ES-I3 (cell line): ENCODE measurements around the gene SGMS1.
"Not testable (repeated sequence)": the region's sequence is repeated elsewhere in the genome, so short reads cannot be mapped to it uniquely, and the experiment has no call there.

Experiments used
- H3K36me3 ChIP-seq: 2 replicates; pipeline ENCODE4 v1.6.1; 2013; ENCODE audit warnings: mild to moderate bottlenecking, low read length, control low read depth, moderate library complexity; ENCODE audit not compliant: insufficient read depth
- H3K4me1 ChIP-seq: 2 replicates; pipeline ENCODE4 v1.6.1; 2013; ENCODE audit warnings: mild to moderate bottlenecking, control low read depth, low read length; ENCODE audit not compliant: insufficient read depth
- H3K9ac ChIP-seq: 2 replicates; pipeline ENCODE4 v1.6.1; 2013; ENCODE audit warnings: low read depth, mild to moderate bottlenecking, low read length, moderate library complexity
- H3K9me3 ChIP-seq: 2 replicates; pipeline ENCODE4 v1.6.1; 2013; ENCODE audit warnings: mild to moderate bottlenecking, low read length, moderate library complexity; ENCODE audit not compliant: control insufficient read depth, insufficient read depth

The SGMS1 gene

DNA sequence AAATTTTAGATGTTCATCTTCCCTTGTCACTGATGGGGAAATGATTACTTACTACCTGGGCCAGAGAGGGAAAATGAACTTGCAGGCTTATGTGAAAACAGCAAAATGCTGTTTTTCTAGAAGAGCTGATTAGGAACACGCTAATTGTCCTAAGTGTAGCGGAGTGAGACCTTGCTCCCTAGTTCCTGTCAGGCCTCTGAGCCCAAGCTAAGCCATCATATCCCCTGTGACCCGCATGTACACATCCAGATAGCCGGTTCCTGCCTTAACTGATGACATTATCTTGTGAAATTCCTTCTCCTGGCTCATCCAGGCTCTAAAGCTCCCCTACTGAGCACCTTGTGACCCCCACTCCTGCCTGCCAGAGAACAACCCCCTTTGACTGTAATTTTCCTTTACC is 120.6 kb downstream of the SGMS1 start:
- not testable (repeated sequence) for H3K9ac ChIP-seq, H3K36me3 ChIP-seq, H3K9me3 ChIP-seq, H3K4me1 ChIP-seq

GRCh38 chr10:50501924-50502452 is 121.8 kb downstream of the SGMS1 start:
- no peak overlapping the region for H3K9ac ChIP-seq
- no peaks in the 10 kb centered on the region for H3K9me3 ChIP-seq
- H3K4me1 ChIP-seq, result peaks cover 7% of the 10 kb centered on the region; the same call in 1 of the 2 replicates
- no peaks in the 10 kb centered on the region for H3K36me3 ChIP-seq

DNA sequence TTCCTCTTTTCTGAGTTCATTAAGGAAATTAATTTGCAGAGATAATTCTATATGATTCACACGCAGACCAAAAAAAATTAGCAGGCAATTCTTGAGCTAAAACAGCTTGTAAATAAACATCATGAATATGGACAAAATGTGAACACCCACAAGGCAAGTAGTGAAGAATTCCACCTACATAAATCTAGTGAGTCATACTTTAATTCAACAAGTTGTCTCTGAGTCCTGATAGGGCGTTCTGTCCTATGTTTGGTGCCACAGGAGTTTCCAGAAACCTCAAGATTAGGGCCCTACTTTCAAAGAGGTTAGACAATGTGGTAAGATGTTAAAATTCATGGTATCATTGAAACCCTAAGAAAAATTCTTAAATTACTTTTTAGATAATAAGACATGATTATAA is 122.3 kb downstream of the SGMS1 start:
- H3K9ac ChIP-seq, result no peak overlapping the region
- peaks cover 7% of the 10 kb centered on the region; the same call in 1 of the 2 replicates for H3K4me1 ChIP-seq
- H3K36me3 ChIP-seq, result no peaks in the 10 kb centered on the region

GRCh38 chr10:50498465-50498864 is 125.3 kb downstream of the SGMS1 start:
- Histone ChIP-seq H3K36me3 (no peaks in the 10 kb centered on the region; the same call in 1 of the 2 replicates), H3K9ac (no peak overlapping the region), H3K4me1 (peaks cover 5% of the 10 kb centered on the region; the same call in 1 of the 2 replicates), H3K9me3 (no peaks in the 10 kb centered on the region)

More for the DNA sequence above, 122.3 kb downstream of the SGMS1 start:
- no peaks in the 10 kb centered on the region for H3K9me3 ChIP-seq

- H3K9ac ChIP-seq, result no peak overlapping the region
- peaks cover 5% of the 10 kb centered on the region; the same call in 1 of the 2 replicates for H3K4me1 ChIP-seq
- H3K9me3 ChIP-seq, result no peaks in the 10 kb centered on the region
- no peaks in the 10 kb centered on the region; the same call in 1 of the 2 replicates for H3K36me3 ChIP-seq
Observed at GRCh38 chr10:50497758-50498157, 126.0 kb downstream of the SGMS1 start.

DNA sequence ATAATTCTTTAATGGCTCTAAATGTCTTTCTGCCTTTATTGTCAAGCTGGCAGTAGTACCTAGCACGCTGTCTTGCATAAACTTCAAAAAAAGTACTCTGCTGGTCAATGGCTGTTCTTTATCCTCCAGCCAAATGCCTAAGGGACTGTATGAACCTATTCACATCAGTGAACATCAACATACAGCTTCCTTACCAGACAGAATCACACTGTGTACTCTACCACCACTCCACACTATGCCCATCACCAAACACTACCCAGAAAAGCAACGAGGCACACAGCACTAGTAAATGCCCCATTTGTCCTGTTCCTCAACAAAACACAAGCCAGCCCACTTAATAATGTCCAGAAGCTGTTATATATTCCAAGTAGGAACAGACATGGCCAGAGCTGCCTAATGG is 127.5 kb downstream of the SGMS1 start:
- Histone ChIP-seq H3K9me3 (no peaks in the 10 kb centered on the region), H3K4me1 (no peaks in the 10 kb centered on the region), H3K36me3 (no peaks in the 10 kb centered on the region; the same call in 1 of the 2 replicates), H3K9ac (no peak overlapping the region)

DNA sequence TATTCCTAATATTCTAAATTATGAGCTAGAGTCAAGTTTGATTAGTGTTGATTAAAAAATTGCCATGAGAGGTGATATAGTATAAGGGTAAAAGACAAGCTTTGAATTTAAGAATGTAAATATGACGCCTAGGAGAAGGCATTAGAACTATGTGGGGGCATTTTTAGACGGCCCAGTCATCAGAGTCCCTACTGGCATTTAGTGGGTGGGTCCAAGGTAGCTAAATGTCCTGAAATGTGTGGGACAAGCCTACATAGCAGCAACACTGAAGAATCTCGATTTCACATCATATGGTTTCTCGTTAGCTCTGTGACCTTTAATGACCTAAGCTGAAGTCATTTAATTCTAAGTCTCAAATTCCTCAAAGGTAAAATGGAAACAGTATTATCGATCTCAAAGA is 133.5 kb downstream of the SGMS1 start:
- Histone ChIP-seq H3K9ac (no peak overlapping the region), H3K4me1 (no peaks in the 10 kb centered on the region), H3K9me3 (no peaks in the 10 kb centered on the region), H3K36me3 (no peaks in the 10 kb centered on the region)

GRCh38 chr10:50484550-50484949 is 139.2 kb downstream of the SGMS1 start:
- not testable (repeated sequence) for H3K9ac ChIP-seq

GRCh38 chr10:50480054-50481007 is 143.4 kb downstream of the SGMS1 start:
- H3K9me3 ChIP-seq, result no peaks in the 10 kb centered on the region; the same call in 1 of the 2 replicates
- no peaks in the 10 kb centered on the region for H3K4me1 ChIP-seq
- no peaks in the 10 kb centered on the region for H3K36me3 ChIP-seq
- no peak overlapping the region for H3K9ac ChIP-seq

More at GRCh38 chr10:50484550-50484949, 139.2 kb downstream of the SGMS1 start:
- not testable (repeated sequence) for H3K36me3 ChIP-seq, H3K4me1 ChIP-seq, H3K9me3 ChIP-seq

GRCh38 chr10:50477287-50478203 is 146.2 kb downstream of the SGMS1 start:
- Histone ChIP-seq H3K9me3 (no peaks in the 10 kb centered on the region; the same call in 1 of the 2 replicates), H3K4me1 (no peaks in the 10 kb centered on the region), H3K9ac (no peak overlapping the region), H3K36me3 (no peaks in the 10 kb centered on the region)

DNA sequence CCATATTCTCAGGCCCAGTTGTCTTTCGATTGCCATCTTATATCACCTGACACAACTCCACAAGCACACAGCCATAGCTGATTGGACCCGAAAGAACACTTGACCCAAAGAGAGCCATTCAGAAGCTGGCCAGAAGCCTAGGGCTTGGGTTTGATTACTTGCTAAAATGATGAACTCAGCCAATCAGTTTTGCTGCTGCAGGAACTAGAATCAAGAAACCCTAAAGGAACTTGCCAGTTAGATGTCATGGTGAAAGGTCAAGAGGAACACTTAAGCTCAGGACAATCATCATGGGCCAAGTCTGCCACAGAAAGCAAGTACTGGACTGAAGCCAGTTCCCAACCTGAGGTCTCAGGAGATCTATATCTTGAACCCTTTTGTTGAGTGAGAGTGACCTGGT is 150.0 kb downstream of the SGMS1 start:
- H3K4me1 ChIP-seq, result peaks cover 19% of the 10 kb centered on the region
- no peaks in the 10 kb centered on the region for H3K36me3 ChIP-seq
- no peak overlapping the region for H3K9ac ChIP-seq
- H3K9me3 ChIP-seq, result no peaks in the 10 kb centered on the region; the same call in 1 of the 2 replicates

DNA sequence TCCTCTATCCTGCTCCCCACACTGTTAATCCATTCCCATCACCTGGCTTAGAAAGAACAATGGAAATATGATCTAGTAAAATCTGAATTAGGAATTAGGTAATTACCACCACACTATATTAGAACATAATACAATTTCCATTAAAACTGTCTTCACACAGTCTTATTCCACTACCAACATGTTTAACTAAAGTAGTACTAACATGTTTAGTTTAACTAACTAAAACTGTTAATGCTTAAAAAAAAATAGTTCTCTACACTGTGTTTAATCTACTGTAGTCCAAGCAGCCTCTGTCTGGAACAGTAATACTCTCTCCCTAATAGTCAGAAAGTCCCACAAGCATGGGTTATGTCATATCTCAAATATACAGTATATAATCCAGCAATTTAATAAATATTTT is 150.8 kb downstream of the SGMS1 start:
- H3K9me3 ChIP-seq, result no peaks in the 10 kb centered on the region; the same call in 1 of the 2 replicates
- peaks cover 19% of the 10 kb centered on the region for H3K4me1 ChIP-seq
- H3K9ac ChIP-seq, result no peak overlapping the region
- H3K36me3 ChIP-seq, result no peaks in the 10 kb centered on the region

DNA sequence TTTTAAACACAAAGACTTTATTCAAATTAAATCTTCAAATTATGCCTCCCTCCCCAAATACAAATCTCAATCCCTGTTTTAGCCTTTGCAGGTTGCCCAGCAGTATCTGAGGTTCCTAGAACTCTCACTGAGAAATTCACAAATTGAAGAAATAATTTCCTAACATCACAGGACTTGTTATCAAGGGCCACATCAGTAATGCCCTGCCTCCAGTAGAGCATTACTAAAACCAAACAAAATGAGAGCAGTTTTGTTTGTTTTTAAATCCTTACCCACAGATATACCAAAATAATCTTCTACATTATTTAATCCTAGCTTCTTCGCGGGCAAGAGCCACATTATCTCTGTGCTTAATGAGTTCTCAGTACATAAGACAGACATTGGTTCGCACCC is 152.2 kb downstream of the SGMS1 start:
- peaks cover 19% of the 10 kb centered on the region for H3K4me1 ChIP-seq
- no peaks in the 10 kb centered on the region for H3K9me3 ChIP-seq
- no peaks in the 10 kb centered on the region for H3K36me3 ChIP-seq
- H3K9ac ChIP-seq, result no peak overlapping the region
